ENCODE data around the gene NR3C2. TPM values are rescaled to one million over a fixed set of nuclear protein-coding genes. Genes with fewer than 3 reads are reported as not detected.

Gene NR3C2
- total RNA-seq, 1 experiment from 2014 or later = 2.7 TPM

DNA sequence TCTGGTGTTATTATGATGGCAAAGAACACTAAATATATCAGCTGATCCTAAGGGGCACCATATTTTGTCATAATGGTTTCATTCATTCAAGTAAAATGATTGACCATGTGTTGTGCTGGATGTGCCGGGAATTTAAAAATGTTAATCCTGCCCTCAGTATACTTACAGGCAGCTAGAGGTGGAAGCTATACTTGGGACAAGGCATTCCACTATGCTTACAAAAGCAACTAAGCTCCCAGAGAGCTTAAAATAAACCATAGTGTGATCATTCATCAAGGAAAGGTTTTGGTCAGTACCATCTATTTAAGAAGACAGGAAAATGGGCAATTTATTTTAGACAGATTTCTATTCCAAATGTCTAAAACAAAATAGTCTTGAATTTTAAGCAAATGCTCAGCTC, 46.4 kb downstream of the NR3C2 start:
- Histone ChIP-seq H3K4me2 (ENCODE audit: low read length) (no peak overlapping the region), H3K9me2 (ENCODE audit: insufficient read depth) (no peaks in the 10 kb centered on the region), H3K27me3 (ENCODE audit: insufficient read depth, low read length) (no peaks in the 10 kb centered on the region), H3K4me1 (ENCODE audit: control insufficient read depth in 1 of 2, insufficient read depth in 2 of 2, low read length in 2 of 2) (no peaks in the 10 kb centered on the region), H3K27ac (ENCODE audit: low read depth, low read length) (no peak overlapping the region), H3K36me3 (ENCODE audit: control insufficient read depth in 1 of 2, insufficient read depth in 2 of 2, low read length in 2 of 2) (no peaks in the 10 kb centered on the region), H3K9ac (ENCODE audit: low read length) (no peak overlapping the region), H3K9me3 (ENCODE audit: control insufficient read depth in 1 of 2, insufficient read depth in 1 of 2, low read depth in 1 of 2, low read length in 2 of 2) (no peaks in the 10 kb centered on the region), H3K4me3 (replicated peaks in 1 of 2; ENCODE audit: low read depth in 1 of 2, low read length in 2 of 2) (no peak overlapping the region), H2AFZ (ENCODE audit: low read depth, low read length, poor library complexity, severe bottlenecking) (no peak overlapping the region), H3K79me2 (ENCODE audit: insufficient read depth, low read length) (no peaks in the 10 kb centered on the region), H4K20me1 (ENCODE audit: insufficient read depth) (no peaks in the 10 kb centered on the region)
- no peak for DNase-seq (ENCODE audit: low read depth, low spot score)
- BruUV-seq (replicated peaks) = no TSS peak
- ATAC-seq = no peak
- CTCF ChIA-PET = no interaction called here
- POLR2A ChIA-PET = no interaction called here
- TF ChIP-seq JUND (IDR thresholded peaks at IDR 0.05) = no peak
- intact Hi-C loops (cut with micrococcal nuclease) = no loop called here
- RAD21 ChIA-PET (ENCODE audit: low non-redundant PET in 1 of 2, low total read pairs in 2 of 2, uncharacterized antibody in 2 of 2, unreplicated experiment in 2 of 2) = no interaction called here

DNA sequence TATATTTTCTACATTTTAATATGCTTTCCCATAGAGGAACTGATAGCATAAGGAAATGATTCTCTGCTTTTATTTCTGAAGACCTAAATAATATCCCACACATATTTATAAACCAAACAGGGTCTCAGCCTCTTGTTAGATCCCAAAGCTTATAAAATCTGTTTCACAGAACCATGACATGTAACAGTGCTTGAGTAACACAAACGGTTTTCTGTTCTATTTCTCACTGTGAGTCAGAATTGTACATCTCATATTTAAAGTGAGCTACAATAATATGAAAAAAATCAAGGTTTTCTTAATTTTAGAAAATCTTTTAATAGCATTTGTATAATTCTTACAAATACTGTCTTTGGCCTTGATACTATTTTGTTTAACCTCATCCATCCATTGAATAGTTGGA, 51.2 kb downstream of the NR3C2 start:
- H3K27ac ChIP-seq (ENCODE audit: low read depth, low read length) = no peak overlapping the region
- ATAC-seq (no peak), DNase-seq (ENCODE audit: low read depth, low spot score) (no peak)
- no peaks in the 10 kb centered on the region for H3K9me2 ChIP-seq (ENCODE audit: insufficient read depth)
- ChIA-PET POLR2A (no interaction called here), RAD21 (ENCODE audit: low non-redundant PET in 1 of 2, low total read pairs in 2 of 2, uncharacterized antibody in 2 of 2, unreplicated experiment in 2 of 2) (no interaction called here), CTCF (no interaction called here)
- H3K36me3 ChIP-seq (ENCODE audit: control insufficient read depth in 1 of 2, insufficient read depth in 2 of 2, low read length in 2 of 2) = no peaks in the 10 kb centered on the region
- no peaks in the 10 kb centered on the region for H3K27me3 ChIP-seq (ENCODE audit: insufficient read depth, low read length)
- intact Hi-C loops (cut with micrococcal nuclease) = no loop called here
- no peak overlapping the region for H3K4me3 ChIP-seq (replicated peaks in 1 of 2; ENCODE audit: low read depth in 1 of 2, low read length in 2 of 2)
- no peak overlapping the region for H3K4me2 ChIP-seq (ENCODE audit: low read length)
- no peaks in the 10 kb centered on the region for H3K4me1 ChIP-seq (ENCODE audit: control insufficient read depth in 1 of 2, insufficient read depth in 2 of 2, low read length in 2 of 2)
- no TSS peak for BruUV-seq (replicated peaks)
- no peak overlapping the region for H3K9ac ChIP-seq (ENCODE audit: low read length)
- no peaks in the 10 kb centered on the region for H3K9me3 ChIP-seq (ENCODE audit: control insufficient read depth in 1 of 2, insufficient read depth in 1 of 2, low read depth in 1 of 2, low read length in 2 of 2)
- no peaks in the 10 kb centered on the region for H3K79me2 ChIP-seq (ENCODE audit: insufficient read depth, low read length)
- TF ChIP-seq POLR2AphosphoS5 (IDR thresholded peaks at IDR 0.05; ENCODE audit: low read depth, low read length) = no peak
- TF ChIP-seq RAD21 (IDR thresholded peaks at IDR 0.05; ENCODE audit: low read depth) = no peak
- TF ChIP-seq, protein P1, sequence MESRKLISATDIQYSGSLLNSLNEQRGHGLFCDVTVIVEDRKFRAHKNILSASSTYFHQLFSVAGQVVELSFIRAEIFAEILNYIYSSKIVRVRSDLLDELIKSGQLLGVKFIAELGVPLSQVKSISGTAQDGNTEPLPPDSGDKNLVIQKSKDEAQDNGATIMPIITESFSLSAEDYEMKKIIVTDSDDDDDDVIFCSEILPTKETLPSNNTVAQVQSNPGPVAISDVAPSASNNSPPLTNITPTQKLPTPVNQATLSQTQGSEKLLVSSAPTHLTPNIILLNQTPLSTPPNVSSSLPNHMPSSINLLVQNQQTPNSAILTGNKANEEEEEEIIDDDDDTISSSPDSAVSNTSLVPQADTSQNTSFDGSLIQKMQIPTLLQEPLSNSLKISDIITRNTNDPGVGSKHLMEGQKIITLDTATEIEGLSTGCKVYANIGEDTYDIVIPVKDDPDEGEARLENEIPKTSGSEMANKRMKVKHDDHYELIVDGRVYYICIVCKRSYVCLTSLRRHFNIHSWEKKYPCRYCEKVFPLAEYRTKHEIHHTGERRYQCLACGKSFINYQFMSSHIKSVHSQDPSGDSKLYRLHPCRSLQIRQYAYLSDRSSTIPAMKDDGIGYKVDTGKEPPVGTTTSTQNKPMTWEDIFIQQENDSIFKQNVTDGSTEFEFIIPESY (IDR thresholded peaks at IDR 0.05; ENCODE audit: extremely low read depth, insufficient replicate concordance, low read length) = no peak
- no peak for TF ChIP-seq POLR2A (IDR thresholded peaks at IDR 0.05; ENCODE audit: borderline replicate concordance, extremely low read depth, insufficient read depth, insufficient read length)
- no peak for TF ChIP-seq FOSL1 (IDR thresholded peaks at IDR 0.05; ENCODE audit: low read depth)
- no peak for TF ChIP-seq CEBPB (IDR thresholded peaks at IDR 0.05; ENCODE audit: low read depth)
- TF ChIP-seq TCF7L2 (IDR thresholded peaks at IDR 0.05; ENCODE audit: borderline replicate concordance, extremely low read depth, insufficient read depth, insufficient read length) = no peak
- TF ChIP-seq SP1 (IDR thresholded peaks at IDR 0.05; ENCODE audit: low read depth) = no peak
- TF ChIP-seq, protein P2, sequence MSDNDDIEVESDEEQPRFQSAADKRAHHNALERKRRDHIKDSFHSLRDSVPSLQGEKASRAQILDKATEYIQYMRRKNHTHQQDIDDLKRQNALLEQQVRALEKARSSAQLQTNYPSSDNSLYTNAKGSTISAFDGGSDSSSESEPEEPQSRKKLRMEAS (IDR thresholded peaks at IDR 0.05) = no peak
- no peak for TF ChIP-seq SRF (IDR thresholded peaks at IDR 0.05; ENCODE audit: low read depth)
- no peak for TF ChIP-seq CBX3 (IDR thresholded peaks at IDR 0.05; ENCODE audit: low read depth)
- no peak for TF ChIP-seq EZH2 (IDR thresholded peaks at IDR 0.05)
- no peaks in the 10 kb centered on the region for H4K20me1 ChIP-seq (ENCODE audit: insufficient read depth)
- no peak overlapping the region for H2AFZ ChIP-seq (ENCODE audit: low read depth, low read length, poor library complexity, severe bottlenecking)
